Measurements from ENCODE around the gene RNPEPL1.

DNA sequence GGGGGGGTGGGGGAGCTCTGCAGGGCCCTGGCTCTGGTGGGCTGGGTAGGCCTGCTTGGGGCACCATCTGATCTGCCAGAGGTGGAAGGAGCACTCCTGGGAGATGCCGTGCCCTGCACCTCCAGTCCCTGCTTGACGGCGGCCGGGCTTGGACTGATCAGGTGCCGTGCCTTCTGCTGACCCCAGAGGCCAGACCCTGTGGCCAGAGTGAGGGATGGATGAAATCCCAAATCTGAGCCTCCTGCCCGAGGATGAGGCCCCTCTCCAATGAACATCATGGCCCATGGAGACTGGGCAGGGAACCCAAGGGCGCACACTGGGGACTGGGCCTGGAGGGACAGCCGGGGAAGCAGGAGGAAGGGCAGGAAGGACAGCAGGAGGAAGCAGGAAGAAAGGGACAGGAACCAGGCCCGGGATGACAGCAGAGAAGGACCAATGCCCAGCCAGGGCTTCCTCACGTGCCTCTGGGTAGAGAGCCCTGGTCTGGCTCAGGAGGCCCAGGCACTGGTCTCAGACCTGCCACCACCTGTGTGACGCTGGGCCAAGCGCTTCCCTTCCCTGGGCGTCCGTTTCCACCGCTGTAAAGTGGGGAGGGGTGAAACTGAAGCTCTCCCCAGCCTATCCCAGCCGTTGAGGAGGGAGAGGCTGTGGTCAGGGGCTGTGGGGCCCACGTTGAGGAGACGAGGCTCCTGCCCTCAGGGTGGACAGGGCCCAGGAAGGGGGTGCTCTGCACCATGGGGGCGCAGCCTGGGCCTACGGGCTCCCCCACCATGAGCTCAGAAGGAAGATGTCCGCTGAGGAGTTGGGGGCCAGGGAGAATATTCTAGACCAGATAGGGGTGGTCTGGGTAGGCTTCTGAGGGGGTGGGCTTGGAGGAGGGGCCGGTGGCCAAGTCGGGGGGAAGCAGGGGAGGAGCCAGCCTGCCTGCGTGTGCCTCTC lies 56.0 kb downstream of the RNPEPL1 start:
- TF ChIP-seq CTCF (IDR thresholded peaks at IDR 0.05; ENCODE audit: poor library complexity), result no peak
- TF ChIP-seq EZH2 (IDR thresholded peaks at IDR 0.05; ENCODE audit: borderline replicate concordance), result no peak

Measured in hepatocyte (in vitro differentiated cells).